ENCODE data around the gene KRT84.

DNA sequence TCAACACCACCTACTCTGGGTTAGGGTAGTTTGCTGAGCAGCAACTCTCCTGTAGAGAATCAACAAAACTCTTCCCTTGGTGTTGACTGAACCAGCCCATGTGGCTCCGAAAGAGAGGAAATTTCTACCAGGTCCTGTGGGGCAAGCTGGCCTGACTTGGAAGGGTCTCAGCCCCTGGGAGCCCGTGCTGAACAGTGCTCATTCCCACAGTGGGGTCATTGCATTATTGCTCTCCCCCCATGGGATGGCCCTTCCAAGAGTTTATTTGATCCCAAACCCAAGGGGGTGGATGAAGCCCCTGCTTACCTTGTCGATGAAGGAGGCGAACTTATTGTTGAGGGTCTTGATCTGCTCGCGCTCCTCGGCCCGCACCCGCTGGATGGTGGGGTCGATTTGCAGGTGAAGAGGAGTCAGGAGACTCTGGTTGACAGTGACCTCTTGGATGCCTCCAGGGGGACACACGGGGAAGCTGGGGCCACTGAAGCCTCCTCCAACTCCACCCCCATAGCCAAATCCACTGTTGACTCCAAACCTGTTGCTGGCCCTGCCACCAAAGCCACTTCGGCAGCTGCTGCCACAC is 48.1 kb upstream of the KRT84 start:
- TF ChIP-seq, protein P1, sequence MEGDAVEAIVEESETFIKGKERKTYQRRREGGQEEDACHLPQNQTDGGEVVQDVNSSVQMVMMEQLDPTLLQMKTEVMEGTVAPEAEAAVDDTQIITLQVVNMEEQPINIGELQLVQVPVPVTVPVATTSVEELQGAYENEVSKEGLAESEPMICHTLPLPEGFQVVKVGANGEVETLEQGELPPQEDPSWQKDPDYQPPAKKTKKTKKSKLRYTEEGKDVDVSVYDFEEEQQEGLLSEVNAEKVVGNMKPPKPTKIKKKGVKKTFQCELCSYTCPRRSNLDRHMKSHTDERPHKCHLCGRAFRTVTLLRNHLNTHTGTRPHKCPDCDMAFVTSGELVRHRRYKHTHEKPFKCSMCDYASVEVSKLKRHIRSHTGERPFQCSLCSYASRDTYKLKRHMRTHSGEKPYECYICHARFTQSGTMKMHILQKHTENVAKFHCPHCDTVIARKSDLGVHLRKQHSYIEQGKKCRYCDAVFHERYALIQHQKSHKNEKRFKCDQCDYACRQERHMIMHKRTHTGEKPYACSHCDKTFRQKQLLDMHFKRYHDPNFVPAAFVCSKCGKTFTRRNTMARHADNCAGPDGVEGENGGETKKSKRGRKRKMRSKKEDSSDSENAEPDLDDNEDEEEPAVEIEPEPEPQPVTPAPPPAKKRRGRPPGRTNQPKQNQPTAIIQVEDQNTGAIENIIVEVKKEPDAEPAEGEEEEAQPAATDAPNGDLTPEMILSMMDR (IDR thresholded peaks at IDR 0.05; ENCODE audit: poor library complexity, severe bottlenecking) = no peak
- TF ChIP-seq EP300 (conservative IDR thresholded peaks at IDR 0.05; ENCODE audit: poor library complexity, severe bottlenecking) (no peak), EZH2 (IDR thresholded peaks at IDR 0.05; ENCODE audit: borderline replicate concordance, insufficient read depth, low read length, poor library complexity, severe bottlenecking) (no peak), SMC3 (conservative IDR thresholded peaks at IDR 0.05; ENCODE audit: poor library complexity) (no peak), RAD21 (conservative IDR thresholded peaks at IDR 0.05) (no peak), POLR2AphosphoS5 (IDR thresholded peaks at IDR 0.05) (no peak), MXI1 (conservative IDR thresholded peaks at IDR 0.05; ENCODE audit: poor library complexity, severe bottlenecking) (no peak), TAF1 (IDR thresholded peaks at IDR 0.05; ENCODE audit: low read depth) (no peak)
- TF ChIP-seq, protein P2, sequence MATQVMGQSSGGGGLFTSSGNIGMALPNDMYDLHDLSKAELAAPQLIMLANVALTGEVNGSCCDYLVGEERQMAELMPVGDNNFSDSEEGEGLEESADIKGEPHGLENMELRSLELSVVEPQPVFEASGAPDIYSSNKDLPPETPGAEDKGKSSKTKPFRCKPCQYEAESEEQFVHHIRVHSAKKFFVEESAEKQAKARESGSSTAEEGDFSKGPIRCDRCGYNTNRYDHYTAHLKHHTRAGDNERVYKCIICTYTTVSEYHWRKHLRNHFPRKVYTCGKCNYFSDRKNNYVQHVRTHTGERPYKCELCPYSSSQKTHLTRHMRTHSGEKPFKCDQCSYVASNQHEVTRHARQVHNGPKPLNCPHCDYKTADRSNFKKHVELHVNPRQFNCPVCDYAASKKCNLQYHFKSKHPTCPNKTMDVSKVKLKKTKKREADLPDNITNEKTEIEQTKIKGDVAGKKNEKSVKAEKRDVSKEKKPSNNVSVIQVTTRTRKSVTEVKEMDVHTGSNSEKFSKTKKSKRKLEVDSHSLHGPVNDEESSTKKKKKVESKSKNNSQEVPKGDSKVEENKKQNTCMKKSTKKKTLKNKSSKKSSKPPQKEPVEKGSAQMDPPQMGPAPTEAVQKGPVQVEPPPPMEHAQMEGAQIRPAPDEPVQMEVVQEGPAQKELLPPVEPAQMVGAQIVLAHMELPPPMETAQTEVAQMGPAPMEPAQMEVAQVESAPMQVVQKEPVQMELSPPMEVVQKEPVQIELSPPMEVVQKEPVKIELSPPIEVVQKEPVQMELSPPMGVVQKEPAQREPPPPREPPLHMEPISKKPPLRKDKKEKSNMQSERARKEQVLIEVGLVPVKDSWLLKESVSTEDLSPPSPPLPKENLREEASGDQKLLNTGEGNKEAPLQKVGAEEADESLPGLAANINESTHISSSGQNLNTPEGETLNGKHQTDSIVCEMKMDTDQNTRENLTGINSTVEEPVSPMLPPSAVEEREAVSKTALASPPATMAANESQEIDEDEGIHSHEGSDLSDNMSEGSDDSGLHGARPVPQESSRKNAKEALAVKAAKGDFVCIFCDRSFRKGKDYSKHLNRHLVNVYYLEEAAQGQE (IDR thresholded peaks at IDR 0.05; ENCODE audit: borderline replicate concordance) = no peak
